ENCODE results near the gene NBPF20.
"Not testable (repeated sequence)": the region's sequence is repeated elsewhere in the genome, so short reads cannot be mapped to it uniquely, and the experiment has no call there.

Gene NBPF20, protein sequence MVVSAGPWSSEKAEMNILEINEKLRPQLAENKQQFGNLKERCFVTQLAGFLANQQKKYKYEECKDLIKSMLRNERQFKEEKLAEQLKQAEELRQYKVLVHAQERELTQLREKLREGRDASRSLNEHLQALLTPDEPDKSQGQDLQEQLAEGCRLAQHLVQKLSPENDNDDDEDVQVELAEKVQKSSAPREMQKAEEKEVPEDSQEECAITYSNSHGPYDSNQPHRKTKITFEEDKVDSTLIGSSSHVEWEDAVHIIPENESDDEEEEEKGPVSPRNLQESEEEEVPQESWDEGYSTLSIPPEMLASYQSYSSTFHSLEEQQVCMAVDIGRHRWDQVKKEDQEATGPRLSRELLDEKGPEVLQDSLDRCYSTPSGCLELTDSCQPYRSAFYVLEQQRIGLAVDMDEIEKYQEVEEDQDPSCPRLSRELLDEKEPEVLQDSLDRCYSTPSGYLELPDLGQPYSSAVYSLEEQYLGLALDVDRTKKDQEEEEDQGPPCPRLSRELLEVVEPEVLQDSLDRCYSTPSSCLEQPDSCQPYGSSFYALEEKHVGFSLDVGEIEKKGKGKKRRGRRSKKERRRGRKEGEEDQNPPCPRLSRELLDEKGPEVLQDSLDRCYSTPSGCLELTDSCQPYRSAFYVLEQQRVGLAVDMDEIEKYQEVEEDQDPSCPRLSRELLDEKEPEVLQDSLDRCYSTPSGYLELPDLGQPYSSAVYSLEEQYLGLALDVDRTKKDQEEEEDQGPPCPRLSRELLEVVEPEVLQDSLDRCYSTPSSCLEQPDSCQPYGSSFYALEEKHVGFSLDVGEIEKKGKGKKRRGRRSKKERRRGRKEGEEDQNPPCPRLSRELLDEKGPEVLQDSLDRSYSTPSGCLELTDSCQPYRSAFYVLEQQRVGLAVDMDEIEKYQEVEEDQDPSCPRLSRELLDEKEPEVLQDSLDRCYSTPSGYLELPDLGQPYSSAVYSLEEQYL (N-terminal part only)

GRCh38 chr1:145425436-145426029 lies at the start of gene NBPF20:
TSS of gene NBPF20 (minus strand) at chr1:145425603. CDS start at chr1:145405272, 20,331 bp downstream.
- peak; percentile 82 for DNase-seq

GRCh38 chr1:145474837-145475368 lies 49.5 kb upstream of the NBPF20 start:
- not testable (repeated sequence) for DNase-seq

GRCh38 chr1:145472731-145473130 lies 47.3 kb upstream of the NBPF20 start:
- not testable (repeated sequence) for DNase-seq

- not testable (repeated sequence) for DNase-seq
Measured at GRCh38 chr1:145471365-145471764, 46.0 kb upstream of the NBPF20 start.

DNA sequence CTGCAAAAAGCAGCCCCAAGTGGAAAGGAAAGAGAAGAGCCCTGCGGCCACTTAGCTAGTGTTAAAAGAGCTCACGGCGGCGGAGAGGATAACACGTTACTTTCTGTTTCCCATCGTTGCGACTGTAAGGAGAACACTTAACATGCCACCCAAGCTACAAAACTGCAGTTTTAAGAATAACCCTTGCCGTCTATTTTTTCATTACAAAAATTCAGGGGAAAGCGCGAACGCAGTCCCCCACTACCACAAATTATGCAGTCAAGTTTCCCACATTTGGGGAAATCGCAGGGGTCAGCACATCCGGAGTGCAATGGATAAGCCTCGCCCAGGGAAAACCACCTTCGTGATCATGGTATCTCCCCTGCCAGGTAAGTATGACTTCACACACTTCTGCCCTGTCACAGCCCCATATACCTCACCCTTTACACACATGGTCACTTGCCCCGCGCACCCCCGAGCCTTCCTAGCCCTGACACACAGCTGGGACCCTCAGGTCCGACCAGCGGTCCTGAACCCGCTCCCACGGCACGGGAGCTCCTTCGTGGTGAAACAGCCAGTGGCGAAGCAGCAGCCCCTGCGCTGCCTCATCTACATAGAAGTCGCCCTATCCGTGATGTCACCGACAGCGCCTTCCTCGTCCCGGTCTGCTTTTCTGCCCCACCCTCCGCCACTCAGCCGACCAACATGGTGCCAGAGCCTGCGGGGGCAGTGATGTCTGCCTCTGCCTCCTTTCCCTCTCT lies 40.2 kb upstream of the NBPF20 start:
- peak; percentile 89 for DNase-seq

GRCh38 chr1:145464708-145465336 lies 39.4 kb upstream of the NBPF20 start:
- DNase-seq: not testable (repeated sequence)

DNA sequence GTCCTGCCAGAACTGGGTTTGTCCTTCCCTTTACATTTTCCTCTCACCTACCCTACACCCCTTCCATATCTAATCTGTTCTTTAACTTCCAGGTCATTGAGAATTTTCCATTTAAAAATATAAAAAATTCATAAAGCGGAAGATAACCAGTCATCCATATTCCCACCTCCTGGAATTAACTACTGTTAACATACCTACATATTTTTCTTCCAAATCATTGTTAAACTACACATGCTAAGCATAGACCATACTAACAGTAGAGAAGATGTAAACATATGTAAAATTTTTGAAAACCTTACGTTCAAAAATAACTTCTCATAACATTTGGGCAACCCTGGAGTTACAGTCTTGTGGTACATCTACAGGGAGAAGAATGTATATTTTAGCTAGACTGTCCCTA lies 38.6 kb upstream of the NBPF20 start:
- DNase-seq: not testable (repeated sequence)

GRCh38 chr1:145460684-145461083 lies 35.3 kb upstream of the NBPF20 start:
- DNase-seq: not testable (repeated sequence)

- not testable (repeated sequence) for DNase-seq
Measured at GRCh38 chr1:145460048-145460447, 34.6 kb upstream of the NBPF20 start.

DNA sequence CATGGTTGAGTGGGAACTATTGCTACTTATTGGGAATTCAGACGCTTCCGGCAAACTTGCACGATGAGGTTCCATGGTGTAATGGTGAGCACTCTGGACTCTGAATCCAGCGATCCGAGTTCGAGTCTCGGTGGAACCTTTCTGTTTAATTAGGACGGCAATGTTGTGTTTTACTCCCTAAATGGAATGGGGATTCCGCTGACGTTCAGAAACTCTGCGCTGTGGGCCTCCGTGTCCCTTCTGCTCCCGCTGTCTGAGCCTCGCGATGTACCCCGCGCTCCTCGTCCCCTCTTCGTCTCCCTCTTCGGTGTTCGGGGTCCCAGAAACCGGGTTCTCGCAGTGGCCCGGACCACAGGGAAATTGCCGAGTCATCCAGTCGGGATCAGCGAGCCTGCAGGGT lies 34.2 kb upstream of the NBPF20 start:
- not testable (repeated sequence) for DNase-seq

- not testable (repeated sequence) for DNase-seq
Measured at GRCh38 chr1:145459063-145459462, 33.7 kb upstream of the NBPF20 start.

GRCh38 chr1:145454824-145455177 lies 29.4 kb upstream of the NBPF20 start:
- DNase-seq: not testable (repeated sequence)

DNA sequence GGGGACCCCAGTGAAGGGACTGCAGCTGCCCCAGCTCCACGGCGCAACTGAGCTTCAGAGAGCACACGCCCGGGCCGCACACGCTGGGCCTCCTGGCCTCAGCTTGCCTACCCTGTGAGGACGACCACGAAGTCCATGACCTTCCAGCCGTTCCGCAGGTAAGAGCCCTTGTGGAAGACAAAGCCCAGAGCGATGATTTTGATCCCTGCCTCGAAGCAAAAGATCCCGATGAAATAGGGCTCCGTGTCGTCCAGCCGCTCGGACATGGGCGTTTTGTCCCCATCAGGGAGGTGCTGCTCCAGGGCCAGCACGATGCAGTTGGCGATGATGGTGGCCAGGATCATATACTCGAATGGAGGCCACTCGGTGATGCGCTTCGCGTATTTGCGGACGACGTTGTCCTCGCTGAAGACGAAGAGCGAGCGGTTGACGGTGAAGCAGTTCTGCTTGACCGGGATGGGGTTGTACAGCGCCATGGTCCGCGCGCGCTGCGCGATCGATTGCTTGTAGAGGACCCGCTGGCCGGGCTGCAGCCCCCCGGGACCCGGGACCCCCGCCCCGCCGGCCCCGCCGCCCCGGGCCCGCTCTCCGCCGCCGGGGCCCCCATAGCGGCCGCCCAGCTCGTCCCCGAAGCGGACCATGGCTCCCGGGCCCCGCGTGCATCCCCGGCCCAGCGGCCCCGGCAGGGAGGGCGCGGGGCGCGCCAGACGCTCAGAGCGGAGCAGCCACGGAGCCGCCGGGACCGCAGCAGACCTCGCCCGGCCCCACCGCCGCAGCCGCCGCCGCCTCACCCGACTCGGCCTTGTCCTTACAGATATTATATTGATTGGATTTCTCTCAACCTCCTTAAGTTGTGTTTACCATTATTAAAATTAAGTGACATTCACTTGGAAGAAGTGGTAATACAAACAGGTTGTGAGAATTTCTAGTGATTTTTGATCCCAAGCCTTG lies 28.7 kb upstream of the NBPF20 start:
- DNase-seq: not testable (repeated sequence)

DNA sequence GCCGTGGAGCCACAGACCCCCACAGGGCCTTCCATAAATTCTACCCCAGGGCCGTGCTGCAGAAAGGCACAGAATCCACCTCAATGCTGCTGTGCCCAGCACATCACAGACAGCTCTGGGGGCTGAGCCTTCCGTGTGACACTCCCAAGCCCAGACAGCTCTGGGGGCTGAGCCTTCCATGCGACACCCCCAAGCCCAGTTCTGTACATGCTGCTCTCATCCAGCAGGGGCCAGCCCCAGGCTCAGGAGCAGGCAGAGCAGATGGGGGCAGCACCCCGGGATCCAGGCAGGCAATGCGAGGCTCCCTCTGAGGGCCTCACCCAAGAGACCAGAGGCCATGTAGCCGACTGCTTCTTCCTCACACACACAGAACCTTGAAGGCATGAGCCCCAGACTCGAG lies 27.1 kb upstream of the NBPF20 start:
- DNase-seq: not testable (repeated sequence)

DNA sequence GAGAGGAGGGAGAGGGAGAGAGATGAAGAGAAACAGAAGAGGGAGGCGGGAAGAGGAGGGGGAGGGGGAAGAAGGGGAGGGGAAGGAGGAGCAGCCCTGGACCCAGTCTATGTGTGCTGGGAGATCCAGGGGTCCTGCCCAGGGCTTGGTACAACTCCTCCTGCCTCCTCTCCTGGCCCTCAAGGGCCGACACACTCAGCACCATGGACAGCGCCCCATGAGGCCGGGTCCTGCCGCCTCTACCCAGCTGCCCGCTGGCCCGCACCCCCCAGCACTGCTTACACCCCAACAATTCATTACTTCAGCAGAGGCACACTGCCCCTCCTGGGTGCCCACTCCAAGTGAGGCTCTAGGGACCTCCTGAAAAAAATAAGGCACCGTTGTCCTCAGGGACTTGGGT lies 26.5 kb upstream of the NBPF20 start:
- peak; percentile 19 for DNase-seq

GRCh38 chr1:145445219-145445618 lies 19.8 kb upstream of the NBPF20 start:
- not testable (repeated sequence) for DNase-seq

DNA sequence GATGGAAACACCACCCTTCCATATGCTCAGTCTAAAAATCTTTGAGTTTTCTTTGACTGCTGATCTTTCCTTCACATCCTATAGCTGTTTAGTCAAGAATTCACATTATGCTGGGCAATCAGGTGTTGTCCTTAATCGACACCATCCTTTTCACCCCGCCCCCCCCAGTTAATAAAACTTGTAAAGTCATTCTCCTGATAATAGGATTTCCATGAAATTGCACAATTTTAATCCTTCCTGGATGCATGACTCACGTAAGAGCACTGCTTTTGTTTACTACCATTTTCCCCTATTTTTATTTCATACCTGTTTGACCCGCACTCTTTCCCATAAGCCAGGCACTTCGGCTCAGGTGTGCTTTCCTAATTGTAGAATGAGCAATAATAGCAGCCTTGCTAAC lies 16.9 kb upstream of the NBPF20 start:
- not testable (repeated sequence) for DNase-seq

- not testable (repeated sequence) for DNase-seq
Measured at GRCh38 chr1:145431363-145432256, 6.2 kb upstream of the NBPF20 start.

- not testable (repeated sequence) for DNase-seq
Measured at GRCh38 chr1:145430830-145431229, 5.4 kb upstream of the NBPF20 start.
